GM18867 (cell line): ENCODE data around the gene FGF14.

Source experiments
- ATAC-seq: cut with Tn5 transposase; IDR thresholded peaks from one replicate; pipeline ENCODE4 v1.9.1; 2021; ENCODE audit warnings: mild to moderate bottlenecking, moderate library complexity; ENCODE audit not compliant: unreplicated experiment

The FGF14 gene

DNA sequence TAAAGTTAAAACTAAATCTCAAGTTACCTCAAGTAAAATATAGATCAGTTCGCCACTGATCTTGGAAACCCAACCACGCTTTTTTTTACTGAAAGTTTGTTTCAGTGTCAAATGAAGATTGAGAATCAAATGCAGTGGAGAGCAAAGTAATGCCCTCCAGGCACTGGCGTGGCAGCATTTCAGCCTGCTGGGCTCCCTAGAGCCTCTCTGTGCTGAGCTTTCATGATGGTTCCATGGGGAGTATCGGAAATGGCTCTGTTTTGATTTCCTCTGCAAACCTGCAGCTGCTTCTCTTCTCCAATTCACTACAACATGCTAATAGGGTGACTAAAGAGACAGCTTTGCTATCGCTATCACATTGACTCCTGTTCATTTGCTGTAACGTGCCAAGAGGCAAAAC lies 141.6 kb downstream of the FGF14 start:
- ATAC-seq = no peak

DNA sequence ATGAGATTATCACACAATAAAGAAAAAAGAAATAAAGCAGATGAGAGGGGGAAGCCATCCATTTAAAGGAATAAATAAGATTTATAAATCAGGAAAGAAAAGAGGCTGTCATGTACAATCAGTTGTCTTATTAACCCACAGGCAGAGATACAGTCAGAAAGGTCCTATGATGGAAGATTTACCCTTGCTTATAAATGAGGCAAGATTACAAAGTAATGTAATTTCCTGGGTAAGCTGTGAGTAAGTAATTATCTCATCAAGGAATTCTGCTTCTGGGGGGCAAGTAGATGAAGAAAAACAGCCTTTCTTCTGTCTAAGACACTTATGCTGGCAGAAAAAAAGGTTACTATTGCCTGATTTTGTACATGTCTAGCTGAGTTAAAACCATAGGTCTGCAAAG lies 146.4 kb downstream of the FGF14 start:
- ATAC-seq = no peak

GRCh38 chr13:102251817-102252216 lies 150.0 kb downstream of the FGF14 start:
- no peak for ATAC-seq

DNA sequence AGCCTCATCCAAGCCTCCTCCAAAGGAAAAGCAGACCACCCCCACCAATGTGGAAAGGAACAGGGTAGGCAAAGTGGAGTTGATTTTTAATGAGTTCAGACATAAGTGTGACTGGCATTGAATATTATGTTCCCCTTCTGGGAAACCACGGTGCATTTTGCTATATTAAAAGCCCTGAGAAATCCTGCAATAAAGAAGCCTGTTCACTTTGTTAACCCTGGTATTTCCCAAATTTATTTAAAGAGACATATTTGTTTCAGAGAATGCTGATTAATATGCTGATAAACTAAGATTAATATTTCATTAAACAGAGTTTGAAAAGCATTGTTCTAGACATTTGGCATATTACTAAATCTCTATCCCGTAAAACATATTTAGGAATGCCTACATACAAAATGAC lies 151.4 kb downstream of the FGF14 start:
- no peak for ATAC-seq

DNA sequence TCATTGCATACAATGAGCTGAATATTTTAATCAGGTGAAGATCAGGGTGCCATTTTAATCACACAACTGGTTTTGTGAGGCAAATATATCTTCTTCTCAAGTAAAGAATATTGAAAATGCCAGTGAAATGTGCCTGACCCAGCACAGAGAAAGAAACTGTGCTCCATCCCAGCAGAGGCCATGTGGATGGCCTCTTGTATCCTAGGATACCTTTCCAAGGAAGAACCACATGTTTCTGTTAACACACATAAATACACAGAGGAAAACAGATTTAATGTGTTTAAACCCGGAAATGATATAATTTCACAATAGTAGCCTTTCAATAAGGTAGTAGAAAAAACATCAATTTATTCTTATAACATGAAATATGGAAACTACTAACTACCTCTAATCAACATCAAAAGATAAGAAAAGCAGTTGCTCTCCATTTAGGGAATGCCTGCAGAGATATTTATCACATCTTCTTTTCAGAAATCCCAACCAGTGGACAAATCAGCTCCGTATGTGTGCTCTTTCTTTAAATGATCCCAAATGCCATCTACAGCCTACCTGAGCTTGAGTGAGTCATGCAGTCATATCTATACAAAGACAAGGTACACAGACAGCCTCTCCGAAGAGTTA lies 157.1 kb downstream of the FGF14 start:
- no peak for ATAC-seq

GRCh38 chr13:102240110-102240509 lies 161.7 kb downstream of the FGF14 start:
- no peak for ATAC-seq

DNA sequence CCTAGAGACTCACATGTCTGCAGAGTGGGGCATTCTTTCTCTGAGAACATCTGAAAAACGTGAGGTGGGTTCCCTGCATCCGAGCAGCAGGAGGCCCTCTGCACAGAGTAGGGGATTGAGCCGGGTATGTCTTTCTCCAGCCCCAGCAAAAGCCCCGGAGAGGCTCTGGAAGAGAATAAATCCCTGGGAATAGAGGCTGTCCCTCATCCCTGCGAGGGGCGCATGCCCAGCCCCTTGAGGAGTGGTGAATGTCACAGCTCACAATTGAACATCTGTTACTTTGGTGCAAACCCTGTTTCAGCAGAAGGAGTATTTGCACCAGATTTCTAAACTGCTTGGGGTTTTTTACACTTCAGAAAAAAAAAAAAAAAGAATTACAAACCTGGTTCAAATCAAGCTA lies 164.6 kb downstream of the FGF14 start:
- ATAC-seq = no peak

DNA sequence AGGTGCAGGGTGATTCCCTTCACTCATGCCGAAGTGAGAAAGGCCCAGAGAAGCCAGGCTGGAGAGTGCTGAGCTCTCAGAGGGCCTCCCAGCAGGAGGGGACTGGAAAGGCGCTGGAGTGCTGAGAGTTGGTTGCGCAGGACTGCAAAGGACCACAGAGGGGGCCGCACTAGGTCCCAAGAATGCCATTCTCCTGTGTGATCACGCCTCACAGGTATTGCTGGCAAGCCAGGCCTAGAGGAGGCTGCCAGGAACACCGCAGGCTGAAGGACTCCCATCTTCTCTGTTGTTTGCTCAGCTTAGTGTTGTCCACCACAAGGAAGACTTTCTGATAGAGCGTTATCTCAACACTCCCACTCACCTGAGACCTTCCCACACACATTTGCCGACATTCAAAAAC lies 165.0 kb downstream of the FGF14 start:
- no peak for ATAC-seq

- no peak for ATAC-seq
Measured at GRCh38 chr13:102236341-102236740, 165.5 kb downstream of the FGF14 start.

DNA sequence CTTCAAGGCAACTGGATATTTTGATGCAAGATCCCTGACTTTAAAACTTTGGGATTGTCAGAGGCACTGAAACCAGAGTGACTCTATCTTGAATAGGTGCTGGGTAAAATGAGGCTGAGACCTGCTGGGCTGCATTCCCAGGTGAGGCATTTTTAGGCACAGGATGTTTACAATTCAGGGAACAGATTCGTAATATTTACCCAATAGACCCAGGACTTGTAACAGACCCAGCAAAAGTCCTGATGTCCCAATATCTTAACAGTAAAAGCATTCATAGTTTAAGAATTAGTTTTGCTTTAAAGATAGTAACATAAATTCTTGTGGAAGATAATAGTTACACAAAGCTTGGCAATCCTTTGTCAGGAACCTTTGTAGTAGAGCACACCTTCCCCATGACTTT lies 166.2 kb downstream of the FGF14 start:
- no peak for ATAC-seq

DNA sequence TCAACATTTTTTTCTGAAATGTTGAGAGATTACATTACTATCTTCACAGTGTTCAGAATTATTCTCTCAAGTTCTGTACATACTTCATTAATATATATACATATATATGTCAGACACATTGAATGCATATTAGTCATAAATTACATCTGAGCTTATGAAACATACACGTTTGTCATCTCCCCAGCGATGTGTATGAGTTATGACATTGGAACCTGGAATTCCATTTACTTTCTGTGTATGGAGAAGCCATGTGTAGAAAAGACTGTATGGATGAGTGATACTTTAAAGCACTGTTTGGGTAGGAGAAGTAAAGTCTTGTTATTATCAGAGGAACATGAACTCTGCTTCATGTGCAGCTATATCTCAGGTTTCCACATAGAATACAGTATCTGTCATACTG lies 167.2 kb downstream of the FGF14 start:
- no peak for ATAC-seq

DNA sequence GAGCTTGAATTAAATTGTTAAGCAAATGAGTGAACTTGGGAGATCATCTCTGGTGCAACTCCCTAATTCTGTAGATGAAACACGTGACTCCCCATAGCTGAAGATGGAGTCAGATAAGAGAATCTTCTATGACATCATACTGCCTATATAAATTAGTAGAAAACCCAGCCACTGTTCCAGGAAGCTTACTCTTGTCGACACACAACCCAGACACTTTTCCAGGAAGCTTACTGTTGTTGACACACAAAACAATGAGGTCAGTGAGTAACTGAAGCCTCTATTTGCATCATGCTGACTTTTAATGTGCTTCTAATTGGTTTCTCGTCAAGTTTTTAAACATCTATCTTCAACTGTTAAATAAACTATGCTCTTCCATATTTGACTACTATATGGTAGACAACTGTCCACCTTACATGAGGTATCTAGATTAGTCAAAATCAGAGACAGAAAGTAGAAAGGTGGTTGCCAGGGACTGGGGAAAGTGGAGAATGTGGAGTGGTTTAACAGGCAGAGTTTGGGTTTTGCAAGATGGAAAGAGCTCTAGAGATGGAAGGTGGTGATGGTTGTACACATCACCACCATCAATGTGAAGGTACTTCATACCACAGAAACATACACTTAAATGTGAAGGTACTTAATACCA lies 168.2 kb downstream of the FGF14 start:
- ATAC-seq = no peak

DNA sequence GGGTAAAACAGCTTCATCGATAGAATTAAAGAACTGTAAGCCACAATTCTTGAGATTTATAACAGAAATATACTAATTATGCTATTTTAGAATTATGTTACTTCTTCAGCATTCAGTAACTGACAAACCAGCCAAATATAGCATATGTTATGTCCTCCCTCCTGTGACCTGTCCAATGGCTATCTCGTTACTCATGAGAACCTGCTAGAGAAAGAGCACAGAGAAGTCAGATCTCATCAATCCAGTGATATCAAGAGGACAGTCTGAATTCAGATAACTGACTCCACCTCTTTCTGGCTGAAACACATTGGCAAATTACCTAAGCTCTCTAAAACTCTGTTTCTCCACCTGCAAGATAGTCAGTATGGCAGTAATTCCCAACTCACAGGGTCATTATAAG lies 170.4 kb downstream of the FGF14 start:
- no peak for ATAC-seq

DNA sequence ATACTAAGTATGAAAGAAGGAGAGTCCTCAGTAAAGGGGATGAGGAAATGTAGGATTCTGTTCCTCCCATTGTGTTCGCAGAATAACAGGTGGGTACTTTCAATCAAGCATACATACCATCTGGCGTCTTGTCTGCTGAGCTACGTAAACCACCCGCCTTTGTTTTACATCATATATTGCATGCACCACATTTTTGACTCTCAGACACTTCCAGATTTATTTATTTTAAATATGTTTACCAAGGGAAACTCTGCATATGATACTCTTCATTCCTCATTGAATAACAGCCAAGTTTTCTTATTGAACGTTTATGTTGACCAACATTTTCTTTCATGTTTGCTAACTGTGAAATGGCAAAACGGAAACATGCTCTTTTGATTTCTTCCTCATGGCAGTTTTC lies 174.1 kb downstream of the FGF14 start:
- ATAC-seq = no peak

DNA sequence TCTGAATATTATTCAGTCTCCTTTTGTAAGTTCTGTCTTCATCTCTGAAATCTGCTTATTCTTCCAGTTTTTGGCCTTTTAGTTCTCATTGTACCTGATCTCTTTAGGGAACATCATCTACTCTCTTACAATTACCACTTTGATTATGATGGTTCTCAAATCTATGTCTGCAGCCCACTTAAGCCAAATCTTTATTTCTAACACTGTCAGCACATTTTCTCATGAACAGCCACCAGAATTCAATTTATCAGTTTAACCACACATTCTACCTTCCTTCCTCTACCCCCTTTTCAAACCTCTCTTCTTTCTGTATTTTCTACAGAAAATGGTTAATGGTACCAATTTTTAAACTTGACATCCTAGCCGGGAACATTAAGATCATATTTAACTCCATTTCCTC lies 175.3 kb downstream of the FGF14 start:
- ATAC-seq = no peak

GRCh38 chr13:102225892-102226291 lies 176.0 kb downstream of the FGF14 start:
- ATAC-seq = no peak

- ATAC-seq = no peak
Measured at GRCh38 chr13:102220681-102221228, 181.1 kb downstream of the FGF14 start.

DNA sequence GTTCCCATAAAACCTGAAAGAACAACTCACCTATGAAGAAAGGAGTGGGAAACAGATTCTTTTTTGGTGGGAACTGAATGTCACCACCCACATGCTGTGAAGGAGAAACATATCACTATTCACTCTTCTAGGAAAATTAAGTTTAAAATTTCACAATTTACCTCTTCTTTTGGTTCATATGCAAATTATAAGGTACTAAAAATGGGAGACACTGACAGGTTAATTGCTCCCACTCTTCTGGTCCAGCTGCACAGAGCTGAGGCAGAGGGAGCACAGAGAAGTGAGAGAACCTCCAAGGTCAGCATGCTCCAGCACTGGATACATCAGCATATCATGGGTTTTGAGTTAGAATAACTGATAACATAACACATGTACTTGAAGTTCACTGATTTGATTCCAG lies 186.9 kb downstream of the FGF14 start:
- no peak for ATAC-seq

DNA sequence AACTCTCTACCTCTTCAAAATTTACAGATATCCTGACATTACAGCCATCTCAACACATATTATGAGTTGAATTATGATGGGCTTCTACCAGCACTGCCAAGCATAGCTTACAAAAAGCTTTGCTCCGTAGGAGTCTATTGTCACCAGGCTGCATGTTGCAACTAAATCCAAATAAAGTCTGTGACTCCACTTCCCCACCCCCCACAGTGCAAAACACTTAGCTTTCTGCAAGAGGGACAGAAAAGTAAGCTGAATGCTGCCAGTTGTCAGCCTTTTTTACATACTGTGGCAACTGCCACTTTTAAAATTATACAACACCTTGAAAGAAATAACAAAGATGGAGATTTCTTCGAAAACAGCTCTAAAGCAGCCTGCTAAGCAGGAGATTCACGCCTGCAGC lies 189.1 kb downstream of the FGF14 start:
- ATAC-seq = no peak

DNA sequence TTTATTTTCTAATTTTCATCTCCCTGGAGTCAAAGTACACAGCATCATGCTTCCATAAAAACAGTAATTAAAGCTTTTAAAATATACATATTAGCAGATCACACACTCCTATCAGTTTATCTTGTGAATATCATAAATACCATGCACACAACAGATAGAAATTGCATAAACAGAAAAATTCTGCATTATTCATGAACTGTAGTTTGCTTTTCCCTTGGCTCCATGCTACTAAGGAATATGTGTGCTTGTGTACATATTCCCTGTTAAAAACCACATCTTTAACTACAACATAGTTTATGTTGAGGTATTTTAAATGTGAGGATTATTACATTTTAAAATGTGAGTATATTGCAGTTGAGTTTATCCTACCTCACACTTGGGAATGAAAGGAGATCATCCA lies 193.5 kb downstream of the FGF14 start:
- no peak for ATAC-seq

DNA sequence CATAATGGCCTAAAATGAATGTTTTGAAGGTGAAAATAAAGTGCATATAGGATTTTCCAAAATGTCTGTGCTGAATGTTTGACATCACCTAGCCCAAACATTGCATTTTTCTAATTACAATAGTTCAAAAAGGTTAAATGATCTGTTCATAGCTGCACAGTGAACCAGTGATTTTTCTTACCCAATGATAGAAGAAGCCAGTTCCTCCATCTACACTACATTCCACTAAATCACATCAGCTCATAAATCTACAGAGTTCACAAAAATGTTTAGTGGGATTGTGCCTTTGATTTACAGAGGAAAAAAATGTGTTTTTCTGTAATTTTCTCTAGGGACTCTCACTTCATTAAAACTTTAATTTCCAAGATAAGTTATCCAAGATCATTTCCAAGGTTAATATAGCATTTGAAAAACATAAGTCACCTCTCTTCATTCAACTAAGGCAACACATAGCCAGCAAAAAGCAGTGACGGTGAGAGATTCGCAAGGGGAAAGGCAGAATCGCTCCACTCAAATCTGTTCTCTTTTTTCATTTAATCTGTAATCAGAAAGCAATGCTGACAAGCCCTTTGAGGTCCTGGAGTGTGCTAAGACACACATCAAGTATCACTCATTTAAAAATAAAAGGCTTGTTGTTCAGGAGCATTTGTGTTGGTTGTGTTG lies 194.0 kb downstream of the FGF14 start:
- ATAC-seq = no peak

GRCh38 chr13:102203718-102204117 lies 198.1 kb downstream of the FGF14 start:
- no peak for ATAC-seq
